Measurements from ENCODE around the gene ADRA1B. TPM values are rescaled to one million over a fixed set of nuclear protein-coding genes. Genes with fewer than 3 reads are reported as not detected.

Gene ADRA1B
- total RNA-seq, 1 donor from 2014 or later = 1.9 TPM

- Histone ChIP-seq H3K4me3 (ENCODE audit: insufficient read depth, low read depth, low read length) (no peak overlapping the region), H4K20me1 (ENCODE audit: insufficient read depth, low read length) (no peaks in the 10 kb centered on the region), H2AFZ (ENCODE audit: low read depth, low read length) (no peak overlapping the region), H3K9me3 (ENCODE audit: insufficient read depth, low read depth, low read length) (no peaks in the 10 kb centered on the region), H3K27me3 (ENCODE audit: insufficient read depth, low read length) (no peaks in the 10 kb centered on the region), H3K79me2 (ENCODE audit: insufficient read depth, low read length) (no peaks in the 10 kb centered on the region), H3K9ac (ENCODE audit: low read length) (no peak overlapping the region), H3K27ac (ENCODE audit: low read depth, low read length) (no peak overlapping the region), H3K4me2 (ENCODE audit: low read length) (no peak overlapping the region), H3K36me3 (ENCODE audit: insufficient read depth, low read length) (no peaks in the 10 kb centered on the region), H3K4me1 (ENCODE audit: insufficient read depth, low read length) (no peaks in the 10 kb centered on the region)
- Mint-ChIP-seq H3K4me1 (ENCODE audit: low read depth, unreplicated experiment) (no peaks in the 10 kb centered on the region), H3K4me3 (ENCODE audit: unreplicated experiment) (no peak overlapping the region), H3K27me3 (ENCODE audit: low read depth, unreplicated experiment) (peaks cover 12% of the 10 kb centered on the region), H3K36me3 (ENCODE audit: low read depth, unreplicated experiment) (no peaks in the 10 kb centered on the region), H3K9me3 (ENCODE audit: unreplicated experiment) (no peaks in the 10 kb centered on the region), H3K27ac (ENCODE audit: unreplicated experiment) (no peak overlapping the region)
- FAIRE-seq (no peak), DNase-seq (ENCODE audit: low read depth) (no peak)
- TF ChIP-seq CTCF (IDR thresholded peaks at IDR 0.05; ENCODE audit: insufficient read depth, low read depth, low read length) = no peak
- TF ChIP-seq EZH2 (IDR thresholded peaks at IDR 0.05; ENCODE audit: insufficient read depth, low read length) = no peak
Measured at GRCh38 chr5:159944056-159944600, 27.8 kb downstream of the ADRA1B start.

- no peaks in the 10 kb centered on the region for H3K4me1 ChIP-seq (ENCODE audit: insufficient read depth, low read length)
- TF ChIP-seq CTCF (IDR thresholded peaks at IDR 0.05; ENCODE audit: insufficient read depth, low read depth, low read length) = no peak
- TF ChIP-seq EZH2 (IDR thresholded peaks at IDR 0.05; ENCODE audit: insufficient read depth, low read length) = no peak
- no peaks in the 10 kb centered on the region for H3K36me3 ChIP-seq (ENCODE audit: insufficient read depth, low read length)
- H3K4me3 ChIP-seq (ENCODE audit: insufficient read depth, low read depth, low read length) = no peak overlapping the region
- no peak overlapping the region for H2AFZ ChIP-seq (ENCODE audit: low read depth, low read length)
- no peak overlapping the region for H3K27ac ChIP-seq (ENCODE audit: low read depth, low read length)
- no peak overlapping the region for H3K27ac Mint-ChIP-seq (ENCODE audit: unreplicated experiment)
- H3K4me1 Mint-ChIP-seq (ENCODE audit: low read depth, unreplicated experiment) = no peaks in the 10 kb centered on the region
- H3K4me3 Mint-ChIP-seq (ENCODE audit: unreplicated experiment) = no peak overlapping the region
- DNase-seq (ENCODE audit: low read depth) (no peak), FAIRE-seq (no peak)
- H3K4me2 ChIP-seq (ENCODE audit: low read length) = no peak overlapping the region
- H3K9ac ChIP-seq (ENCODE audit: low read length) = no peak overlapping the region
- no peaks in the 10 kb centered on the region for H3K79me2 ChIP-seq (ENCODE audit: insufficient read depth, low read length)
- peaks cover 8% of the 10 kb centered on the region for H3K27me3 Mint-ChIP-seq (ENCODE audit: low read depth, unreplicated experiment)
- no peaks in the 10 kb centered on the region for H3K9me3 Mint-ChIP-seq (ENCODE audit: unreplicated experiment)
- no peaks in the 10 kb centered on the region for H3K27me3 ChIP-seq (ENCODE audit: insufficient read depth, low read length)
- H3K9me3 ChIP-seq (ENCODE audit: insufficient read depth, low read depth, low read length) = no peaks in the 10 kb centered on the region
- no peaks in the 10 kb centered on the region for H3K36me3 Mint-ChIP-seq (ENCODE audit: low read depth, unreplicated experiment)
- no peaks in the 10 kb centered on the region for H4K20me1 ChIP-seq (ENCODE audit: insufficient read depth, low read length)
Measured at GRCh38 chr5:159945359-159945758, 29.1 kb downstream of the ADRA1B start.

DNA sequence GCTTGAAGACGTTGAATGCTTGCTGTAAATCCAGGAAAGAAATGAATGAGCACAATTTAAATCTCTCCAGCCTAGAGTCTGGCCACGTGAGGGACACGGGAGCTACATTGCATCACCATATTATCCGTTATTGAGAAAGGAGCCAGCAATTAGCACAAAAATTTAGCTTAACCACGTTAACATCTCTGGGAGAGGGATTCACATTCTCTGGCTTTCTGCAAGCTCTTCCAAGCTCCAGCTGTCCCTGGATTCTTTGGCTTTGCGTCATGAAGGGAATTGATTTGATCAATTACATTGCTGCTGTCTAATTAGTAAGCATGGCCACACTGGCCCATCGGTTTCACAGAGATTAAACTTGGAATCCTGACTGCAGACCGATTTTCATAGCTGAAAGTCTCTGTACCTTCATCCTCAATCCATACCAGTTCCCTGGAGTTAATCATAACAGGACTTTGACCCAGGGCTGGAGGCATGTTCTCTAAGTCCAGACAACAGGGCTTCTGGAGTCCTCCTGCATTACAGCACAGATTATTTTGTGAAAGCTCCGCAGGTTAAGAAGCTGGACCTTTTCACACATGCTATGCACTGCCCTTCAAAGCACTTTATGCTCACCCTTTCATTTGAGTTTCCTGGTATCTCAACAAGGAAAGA lies 31.6 kb downstream of the ADRA1B start:
- no peaks in the 10 kb centered on the region for H4K20me1 ChIP-seq (ENCODE audit: insufficient read depth, low read length)
- no peaks in the 10 kb centered on the region for H3K9me3 ChIP-seq (ENCODE audit: insufficient read depth, low read depth, low read length)
- peak; percentile 26 for FAIRE-seq
- DNase-seq (ENCODE audit: low read depth) = peak; percentile 93
- no peak overlapping the region for H3K4me3 ChIP-seq (ENCODE audit: insufficient read depth, low read depth, low read length)
- peaks cover 3% of the 10 kb centered on the region for H3K4me1 ChIP-seq (ENCODE audit: insufficient read depth, low read length)
- H3K9me3 Mint-ChIP-seq (ENCODE audit: unreplicated experiment) = no peaks in the 10 kb centered on the region
- no peak overlapping the region for H3K4me3 Mint-ChIP-seq (ENCODE audit: unreplicated experiment)
- H3K27me3 Mint-ChIP-seq (ENCODE audit: low read depth, unreplicated experiment) = peaks cover 7% of the 10 kb centered on the region
- H3K79me2 ChIP-seq (ENCODE audit: insufficient read depth, low read length) = no peaks in the 10 kb centered on the region
- H3K36me3 ChIP-seq (ENCODE audit: insufficient read depth, low read length) = no peaks in the 10 kb centered on the region
- H3K27ac Mint-ChIP-seq (ENCODE audit: unreplicated experiment) = no peak overlapping the region
- H3K4me1 Mint-ChIP-seq (ENCODE audit: low read depth, unreplicated experiment) = peaks cover 2% of the 10 kb centered on the region
- no peak overlapping the region for H2AFZ ChIP-seq (ENCODE audit: low read depth, low read length)
- no peaks in the 10 kb centered on the region for H3K27me3 ChIP-seq (ENCODE audit: insufficient read depth, low read length)
- peak overlapping the region; percentile 4 for H3K4me2 ChIP-seq (ENCODE audit: low read length)
- H3K9ac ChIP-seq (ENCODE audit: low read length) = no peak overlapping the region
- no peaks in the 10 kb centered on the region for H3K36me3 Mint-ChIP-seq (ENCODE audit: low read depth, unreplicated experiment)
- no peak overlapping the region for H3K27ac ChIP-seq (ENCODE audit: low read depth, low read length)
- no peak for TF ChIP-seq CTCF (IDR thresholded peaks at IDR 0.05; ENCODE audit: insufficient read depth, low read depth, low read length)
